Cardiac fibroblast (primary cell): ENCODE measurements around the gene OGFOD3.

Source experiments
- DNase-seq, 2 donors: peaks; one replicate each; pipeline versions ENCODE4 v3.0.0 to v3.0.0-alpha.2; 2010; ENCODE audit warnings: low read depth in 2 of 2
- H3K4me3 ChIP-seq, 2 donors: replicated peaks in 1 of 2; 1 replicate in 1 of 2; 2 replicates in 1 of 2; pipeline ENCODE4 v1.5.1; 2011; ENCODE audit warnings: low read depth in 2 of 2, low read length in 2 of 2, mild to moderate bottlenecking in 2 of 2, moderate library complexity in 1 of 2
- CTCF ChIP-seq: IDR thresholded peaks from one replicate; pipeline ENCODE4 v1.5.1; 2011; ENCODE audit warnings: low read depth, mild to moderate bottlenecking, low read length, inconsistent platforms

Gene OGFOD3

GRCh38 chr17:82450357-82451106 is 32.1 kb upstream of the OGFOD3 start, which contains the start of gene CYBC1:
TSS of gene CYBC1 (minus strand) at chr17:82450752. CDS start at chr17:82449254, 1,498 bp downstream.
- TF ChIP-seq CTCF: no peak
- H3K4me3 ChIP-seq: peak within 1 kb of the TSS; percentile 84 to 86

GRCh38 chr17:82449883-82450356 is 31.5 kb upstream of the OGFOD3 start:
- H3K4me3 ChIP-seq: peak overlapping the region; percentile 84 to 86
- no peak for DNase-seq
- TF ChIP-seq CTCF: no peak

More at GRCh38 chr17:82450357-82451106, 32.1 kb upstream of the OGFOD3 start, which contains the start of gene CYBC1:
- DNase-seq: peak; percentile 94 to 99

GRCh38 chr17:82449131-82449882 is 30.9 kb upstream of the OGFOD3 start:
- DNase-seq: no peak
- TF ChIP-seq CTCF: no peak
- H3K4me3 ChIP-seq: peak overlapping the region; percentile 84 to 86

- no peak for DNase-seq
- no peak for TF ChIP-seq CTCF
- H3K4me3 ChIP-seq: no peak overlapping the region
Observed at GRCh38 chr17:82447876-82448275, 29.5 kb upstream of the OGFOD3 start.

GRCh38 chr17:82446649-82447048 is 28.3 kb upstream of the OGFOD3 start:
- TF ChIP-seq CTCF: no peak
- no peak for DNase-seq
- no peak overlapping the region for H3K4me3 ChIP-seq

- H3K4me3 ChIP-seq: no peak overlapping the region
- no peak for DNase-seq
- TF ChIP-seq CTCF: no peak
Observed at GRCh38 chr17:82446124-82446523, 27.7 kb upstream of the OGFOD3 start.
